Upper lobe of left lung (tissue), 6 donors: ENCODE results near the gene HOXB2. TPM values are rescaled to one million over a fixed set of nuclear protein-coding genes. Genes with fewer than 3 reads are reported as not detected.

Experiments
- ATAC-seq, 2 donors: fragments of 200-7000 bp; cut with Tn5 transposase; one replicate each; pipeline ENCODE4 v1.9.1; 2022; ENCODE audit warnings: mild to moderate bottlenecking in 2 of 2, moderate library complexity in 2 of 2; ENCODE audit not compliant: low FRiP score in 2 of 2
- DNase-seq, 2 donors: peaks; one replicate each; pipeline ENCODE4 v3.0.0-alpha.2; 2019 to 2020
- H3K27ac ChIP-seq, 4 donors: fragments of 200-600 bp; sonication (generic); one replicate each; pipeline ENCODE4 v1.5.1; 2016 to 2019
- H3K27me3 ChIP-seq, 4 donors: fragments of 200-600 bp; sonication (generic); one replicate each; pipeline ENCODE4 v1.5.1; 2017 to 2019
- H3K36me3 ChIP-seq, 4 donors: fragments of 200-600 bp; sonication (generic); one replicate each; pipeline ENCODE4 v1.5.1; 2016 to 2019
- H3K4me1 ChIP-seq, 4 donors: fragments of 200-600 bp; sonication (generic); one replicate each; pipeline ENCODE4 v1.5.1; 2018 to 2019
- H3K4me3 ChIP-seq, 4 donors: fragments of 200-600 bp; sonication (generic); one replicate each; pipeline ENCODE4 v1.5.1; 2017 to 2019; ENCODE audit warnings: mild to moderate bottlenecking in 2 of 4, moderate library complexity in 1 of 4
- H3K9me3 ChIP-seq, 4 donors: fragments of 200-600 bp; sonication (generic); one replicate each; pipeline ENCODE4 v1.5.1; 2018 to 2019
- CTCF ChIP-seq, 6 experiments: fragments of 450-650 bp in 4 of 6; fragments of 200-600 bp in 2 of 6; sonication (generic) in 2 of 6; IDR thresholded peaks; one replicate each; pipeline ENCODE4 v1.5.1; 2016 to 2019; ENCODE audit warnings: antibody characterized with exemption in 6 of 6
- EP300 ChIP-seq, 4 donors: sonication (generic); formaldehyde crosslinking; IDR thresholded peaks; one replicate each; pipeline ENCODE4 v1.5.1; 2017; ENCODE audit warnings: antibody characterized with exemption in 4 of 4, control low read depth in 2 of 4
- POLR2A ChIP-seq, 4 donors: fragments of 450-650 bp; IDR thresholded peaks; one replicate each; pipeline ENCODE4 v1.5.1; 2016 to 2017; ENCODE audit warnings: antibody characterized with exemption in 4 of 4, mild to moderate bottlenecking in 2 of 4
- POLR2AphosphoS5 ChIP-seq, 2 donors: sonication (generic); formaldehyde crosslinking; IDR thresholded peaks; one replicate each; pipeline ENCODE4 v1.5.1; 2017; ENCODE audit warnings: antibody characterized with exemption in 2 of 2
- WGBS, 2 donors: methylation state at CpG; one replicate each; pipeline ENCODE4 v1.1.5; 2017 to 2018; 5-methylcytosine and 5-hydroxymethylcytosine counted together
- total RNA-seq, 6 donors: library from RNA; depleted of rRNA in 4 of 6; stranded (reverse); fragments of >200 nt in 4 of 6; gene quantifications; one replicate each; pipeline versions ENCODE4 v1.1.0 to v1.2.1, GENCODE V29; 2016 to 2021
- donor health status: DM: no; HTN: no; CAD: no; lungs with moderate emphysema.
- donor health status: DM: no; HTN: yes; CAD: no; lungs with severe emphysema.

The HOXB2 gene
- total RNA-seq, 6 donors from 2014 or later = 1.4 to 16.1 (median 7.4) TPM

- peak overlapping the region; percentile 20 to 50 (median 44) for H3K4me3 ChIP-seq
- no peak for TF ChIP-seq POLR2AphosphoS5 (IDR thresholded peaks at IDR 0.05)
- no peak for TF ChIP-seq EP300 (IDR thresholded peaks at IDR 0.05)
- no peak for TF ChIP-seq POLR2A (IDR thresholded peaks at IDR 0.05)
- no peak for TF ChIP-seq CTCF (IDR thresholded peaks at IDR 0.05)
- WGBS, 2 donors = 18 to 24% methylated on average over 24 to 30 of the region's 33 CpGs
- ATAC-seq = peak in 1 of 2 donors; percentile 7
- H3K27me3 ChIP-seq = peaks cover 0 to 47% (median 24%) of the 10 kb centered on the region in 4 donors
- no peaks in the 10 kb centered on the region for H3K9me3 ChIP-seq
- peaks cover 24 to 53% (median 27%) of the 10 kb centered on the region in 4 donors for H3K4me1 ChIP-seq
- no peaks in the 10 kb centered on the region for H3K36me3 ChIP-seq
- DNase-seq = peak in 1 of 2 donors; percentile 79
- peak overlapping the region; percentile 66 to 90 (median 90) for H3K27ac ChIP-seq
Observed at GRCh38 chr17:48592057-48592514, 47.2 kb upstream of the HOXB2 start.

GRCh38 chr17:48591255-48592056, 46.5 kb upstream of the HOXB2 start:
- peak overlapping the region in 3 of 4 donors; percentile 38 to 50 (median 50) for H3K4me3 ChIP-seq
- H3K4me1 ChIP-seq = peaks cover 26 to 53% (median 31%) of the 10 kb centered on the region in 4 donors
- WGBS, 2 donors = 63 to 74% methylated on average over 10 of the region's 10 CpGs
- H3K9me3 ChIP-seq = no peaks in the 10 kb centered on the region
- peaks cover 0 to 48% (median 22%) of the 10 kb centered on the region in 4 donors for H3K27me3 ChIP-seq
- peak overlapping the region; percentile 66 to 90 (median 90) for H3K27ac ChIP-seq
- no peak for TF ChIP-seq EP300 (IDR thresholded peaks at IDR 0.05)
- TF ChIP-seq CTCF (IDR thresholded peaks at IDR 0.05) = no peak
- no peak for TF ChIP-seq POLR2AphosphoS5 (IDR thresholded peaks at IDR 0.05)
- TF ChIP-seq POLR2A (IDR thresholded peaks at IDR 0.05) = no peak
- H3K36me3 ChIP-seq = no peaks in the 10 kb centered on the region
- ATAC-seq = no peak
- DNase-seq = no peak

- no peaks in the 10 kb centered on the region for H3K36me3 ChIP-seq
- H3K9me3 ChIP-seq = no peaks in the 10 kb centered on the region
- peaks cover 27 to 53% (median 32%) of the 10 kb centered on the region in 4 donors for H3K4me1 ChIP-seq
- H3K27me3 ChIP-seq = peaks cover 0 to 48% (median 22%) of the 10 kb centered on the region in 4 donors
- peak overlapping the region; percentile 66 to 90 (median 90) for H3K27ac ChIP-seq
- ATAC-seq = no peak
- TF ChIP-seq CTCF (IDR thresholded peaks at IDR 0.05) = no peak
- no peak for TF ChIP-seq POLR2A (IDR thresholded peaks at IDR 0.05)
- TF ChIP-seq EP300 (IDR thresholded peaks at IDR 0.05) = no peak
- no peak for TF ChIP-seq POLR2AphosphoS5 (IDR thresholded peaks at IDR 0.05)
- H3K4me3 ChIP-seq = peak overlapping the region in 2 of 4 donors; percentile 50 to 54
- no peak for DNase-seq
Observed at GRCh38 chr17:48590607-48591161, 45.8 kb upstream of the HOXB2 start.

GRCh38 chr17:48589831-48590606, 45.1 kb upstream of the HOXB2 start, which contains the start of gene HOXB3:
Gene HOXB3 (minus strand): TSS chr17:48590241. CDS start chr17:48552474, 37,767 bp downstream.
- TF ChIP-seq POLR2AphosphoS5 (IDR thresholded peaks at IDR 0.05) (no peak), EP300 (IDR thresholded peaks at IDR 0.05) (no peak), CTCF (IDR thresholded peaks at IDR 0.05) (no peak), POLR2A (IDR thresholded peaks at IDR 0.05) (no peak)
- no peaks in the 10 kb centered on the region for H3K36me3 ChIP-seq
- H3K4me3 ChIP-seq = peak within 1 kb of the TSS in 3 of 4 donors; percentile 13 to 54 (median 50)
- H3K9me3 ChIP-seq = no peaks in the 10 kb centered on the region
- WGBS, 2 donors = 37 to 43% methylated on average over 18 to 23 of the region's 23 CpGs
- peak within 1 kb of the TSS; percentile 66 to 90 (median 90) for H3K27ac ChIP-seq
- H3K27me3 ChIP-seq = peaks cover 0 to 43% (median 21%) of the 10 kb centered on the region in 4 donors
- peaks cover 31 to 60% (median 36%) of the 10 kb centered on the region in 4 donors for H3K4me1 ChIP-seq
- DNase-seq (peak in 1 of 2 donors; percentile 64), ATAC-seq (no peak)
